Activated T-cell treated with anti-CD3 and anti-CD28 coated beads for 48 hours (primary cell): ENCODE data around the gene TRIP10.

ENCODE experiments used
- DNase-seq: peaks from one replicate; pipeline ENCODE4 v3.0.0-alpha.2; 2020; ENCODE audit warnings: low read depth

TRIP10 gene

DNA sequence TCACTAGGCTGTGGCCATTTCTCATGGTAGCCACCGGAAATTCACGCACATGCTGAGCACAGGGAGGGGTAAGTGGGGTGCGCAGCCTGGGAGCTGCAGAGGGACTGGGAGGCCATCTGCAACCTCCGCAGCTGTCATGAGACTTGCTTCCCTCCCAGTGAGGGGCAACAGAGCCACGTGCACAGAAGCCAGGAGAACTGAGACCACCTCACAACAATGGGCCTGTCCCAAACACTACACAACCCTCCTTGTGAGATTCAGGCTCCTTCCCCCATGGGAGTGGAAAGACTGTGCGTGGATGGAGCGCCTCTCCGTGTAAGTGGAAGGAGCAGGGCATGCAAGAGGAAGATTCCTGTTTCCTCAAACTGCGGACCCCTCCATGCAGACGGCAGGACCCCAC is 27.9 kb upstream of the TRIP10 start:
- no peak for DNase-seq

DNA sequence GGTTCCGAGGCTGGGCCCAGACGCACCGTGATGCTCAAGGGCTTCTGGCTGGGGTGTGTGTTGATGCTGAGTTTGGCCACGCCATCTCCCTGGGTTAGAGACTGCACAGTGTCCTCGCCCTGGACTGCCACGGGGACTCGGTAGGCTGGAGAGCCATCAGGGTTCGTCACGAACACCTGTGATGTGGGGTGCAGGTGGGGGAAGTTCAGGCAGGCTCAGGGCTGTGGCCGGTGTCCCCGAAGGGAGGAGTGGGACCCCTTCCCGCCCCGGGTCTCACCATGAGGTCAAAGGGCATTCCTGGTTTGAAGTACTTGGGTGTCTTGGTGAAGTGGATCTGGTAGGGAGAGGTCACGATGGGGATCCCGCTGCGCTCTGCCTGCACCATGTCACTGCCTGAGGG is 27.2 kb upstream of the TRIP10 start:
- no peak for DNase-seq

DNA sequence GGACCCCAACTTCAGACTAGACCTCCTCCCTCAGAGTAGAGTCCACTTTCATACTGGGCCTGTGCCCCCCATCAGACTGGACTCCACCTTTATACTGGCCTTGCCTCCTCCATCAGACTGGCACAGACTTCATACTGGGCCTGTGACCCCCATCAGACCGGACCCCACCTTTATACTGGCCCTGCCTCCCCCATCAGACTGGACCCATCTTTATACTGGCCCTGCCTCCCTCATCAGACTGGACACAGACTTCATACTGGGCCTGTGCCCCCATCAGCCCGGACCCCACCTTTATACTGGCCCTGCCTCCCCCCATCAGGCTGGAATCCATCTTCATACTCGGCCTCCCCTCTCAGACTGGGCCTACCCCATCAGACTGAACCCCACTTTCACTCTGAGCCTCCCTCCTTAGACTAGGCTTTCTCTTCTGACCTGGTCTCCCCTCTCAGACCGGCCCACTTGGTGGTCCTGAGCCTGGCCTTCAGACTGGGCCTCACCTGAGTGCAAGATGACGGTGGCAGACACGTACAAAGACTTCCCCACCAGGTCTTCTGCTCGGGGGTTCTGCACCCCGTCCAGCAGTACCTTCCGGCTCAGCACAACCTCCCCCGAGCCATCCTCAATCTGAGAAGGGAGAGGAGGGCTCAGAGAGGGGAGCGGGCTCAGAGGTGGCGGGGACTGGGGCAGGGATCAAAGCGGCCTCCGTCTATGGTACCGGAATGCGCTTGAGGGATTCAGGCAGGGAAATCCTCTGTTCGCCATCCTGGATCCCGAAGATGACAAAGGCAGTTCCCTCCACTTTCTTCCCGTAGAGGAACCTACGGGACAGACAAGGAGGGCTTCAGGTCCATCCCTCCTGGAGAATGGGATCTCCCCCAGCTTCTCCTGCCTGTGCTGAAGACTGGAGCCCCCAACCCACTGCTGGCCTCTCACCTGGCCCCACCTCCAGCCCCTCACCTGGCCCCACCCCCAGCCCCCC is 26.5 kb upstream of the TRIP10 start:
- DNase-seq, result no peak

DNA sequence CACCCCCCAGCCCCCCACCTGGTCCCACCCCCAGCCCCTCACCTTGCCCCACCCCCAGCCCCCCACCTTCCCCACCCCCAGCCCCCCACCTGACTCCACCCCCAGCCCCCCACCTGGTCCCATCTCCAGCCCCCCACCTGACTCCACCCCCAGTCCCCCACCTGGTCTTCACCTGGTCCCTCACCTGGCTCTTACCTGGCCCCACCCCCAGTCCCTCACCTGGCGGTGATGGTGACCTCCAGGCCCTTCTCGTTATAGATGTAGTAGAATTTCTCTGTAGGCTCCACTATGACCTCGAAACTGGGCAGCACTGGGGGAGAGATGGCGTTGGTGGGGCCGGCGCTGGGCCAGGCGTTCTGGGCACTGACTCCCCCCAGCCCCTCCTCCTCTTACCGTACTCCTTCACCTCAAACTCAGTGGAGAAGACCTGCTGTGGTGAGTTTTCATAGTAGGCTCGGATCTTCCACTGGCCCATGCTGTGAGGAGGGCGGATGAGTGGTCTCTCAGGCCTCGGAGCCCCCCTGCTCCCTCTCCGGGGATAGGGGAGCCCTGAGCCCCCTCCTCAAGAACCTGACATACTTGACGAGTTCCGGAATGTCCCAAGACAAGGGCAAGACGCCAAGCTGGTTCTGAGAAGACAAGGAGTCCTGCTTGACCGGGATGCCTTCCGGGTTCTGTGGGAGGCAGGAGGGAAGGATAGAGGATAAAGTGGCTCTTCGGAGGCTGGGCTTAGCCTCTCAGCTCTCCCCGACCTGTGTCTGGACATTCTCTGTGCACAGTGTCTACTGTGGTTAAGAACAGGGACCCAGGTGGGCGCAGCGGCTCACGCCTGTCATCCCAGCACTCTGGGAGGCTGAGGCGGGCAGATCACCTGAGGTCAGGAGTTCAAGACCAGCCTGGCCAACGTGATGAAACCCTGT is 25.4 kb upstream of the TRIP10 start:
- DNase-seq, result no peak

DNA sequence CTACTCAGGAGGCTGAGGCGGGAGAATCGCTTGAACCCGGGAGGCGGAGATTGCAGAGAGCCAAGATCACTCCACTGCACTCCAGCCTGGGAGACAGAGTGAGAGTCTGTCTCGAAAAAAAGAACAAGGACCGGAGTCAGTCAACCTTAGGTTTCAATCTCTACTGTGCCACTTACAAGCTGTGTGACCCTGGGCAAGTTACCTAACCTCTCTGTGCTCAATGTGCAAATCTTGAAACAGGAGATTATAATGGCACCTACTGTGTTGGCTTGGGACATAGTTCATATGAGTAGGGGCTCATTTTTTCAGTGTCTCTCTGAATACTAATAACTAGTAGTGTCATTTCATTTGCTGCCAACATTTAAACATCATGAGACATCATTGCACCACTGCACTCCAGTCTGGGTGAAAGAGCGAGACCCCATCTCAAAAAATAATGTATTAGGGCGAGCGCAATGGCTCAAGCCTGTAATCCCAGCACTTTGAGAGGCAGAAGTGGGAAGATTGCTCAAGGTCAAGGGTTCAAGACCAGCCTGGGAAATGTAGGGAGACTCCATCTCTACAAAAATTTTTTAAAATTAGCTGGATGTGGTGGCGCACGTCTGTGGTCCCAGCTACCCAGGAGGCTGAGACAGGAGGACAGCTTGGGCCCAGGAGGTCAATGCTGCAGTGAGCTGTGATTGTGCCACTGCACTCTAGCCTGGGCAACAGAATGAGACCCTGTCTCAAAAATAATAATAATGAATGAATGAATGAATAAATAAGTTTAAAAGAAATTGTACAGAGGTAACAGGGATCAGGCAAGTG is 24.5 kb upstream of the TRIP10 start:
- no peak for DNase-seq

DNA sequence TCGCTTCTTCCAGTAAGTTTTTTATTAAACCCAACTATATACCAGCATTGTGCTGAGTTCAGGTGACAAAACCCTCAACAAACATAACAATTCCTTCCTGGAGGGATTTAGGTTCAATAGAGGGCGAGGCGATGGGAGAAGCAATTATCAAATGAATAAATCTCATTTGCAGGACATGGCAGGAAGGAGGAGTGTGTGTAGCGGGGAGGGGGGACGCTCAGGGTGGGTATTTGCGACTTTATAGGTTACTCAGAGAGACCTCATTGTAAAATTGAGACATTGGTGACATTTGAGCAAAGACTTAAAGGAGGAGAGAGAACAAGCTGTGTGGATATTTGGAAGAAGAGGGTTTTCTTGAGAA is 22.9 kb upstream of the TRIP10 start:
- DNase-seq, result no peak

DNA sequence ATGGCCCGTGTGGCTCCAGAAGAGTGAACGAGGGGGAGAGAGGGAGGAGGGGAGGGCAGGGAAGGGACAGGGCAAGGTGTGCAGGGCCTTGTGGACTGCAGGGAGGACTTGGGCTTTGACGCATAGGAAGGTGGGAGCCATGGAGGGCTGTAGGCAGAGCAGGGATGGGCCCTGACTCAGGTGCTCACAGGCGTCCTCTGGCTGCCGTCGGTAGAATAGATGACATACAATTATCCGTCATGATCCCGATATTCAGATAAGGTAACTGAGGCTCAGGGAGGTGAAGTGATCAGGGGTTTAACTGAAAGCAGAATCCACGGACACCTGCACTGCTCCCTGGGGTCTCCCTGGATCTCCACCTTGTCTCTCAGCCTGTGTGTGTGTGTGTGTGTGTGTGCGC is 22.4 kb upstream of the TRIP10 start:
- no peak for DNase-seq

DNA sequence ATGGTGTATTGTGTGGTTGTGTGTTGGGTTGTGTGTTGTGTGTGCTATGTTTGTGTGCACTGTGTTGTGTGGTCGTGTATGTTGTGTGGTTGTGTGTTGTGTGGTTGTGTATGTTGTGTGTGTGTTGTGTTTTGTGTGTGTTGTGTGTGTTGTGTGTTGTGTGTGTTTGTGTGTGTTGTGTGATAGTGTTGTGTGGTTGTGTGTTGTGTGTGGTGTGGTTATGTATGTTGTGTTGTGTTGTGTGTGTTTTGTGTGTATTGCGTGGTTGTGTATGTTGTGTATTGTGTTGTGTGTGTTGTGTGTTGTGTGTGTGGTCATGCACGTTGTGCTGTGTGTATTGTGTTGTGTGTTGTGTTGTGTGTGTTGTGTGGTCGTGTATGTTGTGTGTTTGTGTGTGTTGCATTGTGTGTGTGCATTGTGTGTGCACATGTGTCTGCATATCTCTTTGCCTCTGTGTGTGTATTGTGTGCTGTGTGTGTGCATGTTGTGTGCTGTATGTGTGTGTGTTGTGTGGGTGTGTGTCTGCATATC is 22.0 kb upstream of the TRIP10 start:
- DNase-seq, result no peak

DNA sequence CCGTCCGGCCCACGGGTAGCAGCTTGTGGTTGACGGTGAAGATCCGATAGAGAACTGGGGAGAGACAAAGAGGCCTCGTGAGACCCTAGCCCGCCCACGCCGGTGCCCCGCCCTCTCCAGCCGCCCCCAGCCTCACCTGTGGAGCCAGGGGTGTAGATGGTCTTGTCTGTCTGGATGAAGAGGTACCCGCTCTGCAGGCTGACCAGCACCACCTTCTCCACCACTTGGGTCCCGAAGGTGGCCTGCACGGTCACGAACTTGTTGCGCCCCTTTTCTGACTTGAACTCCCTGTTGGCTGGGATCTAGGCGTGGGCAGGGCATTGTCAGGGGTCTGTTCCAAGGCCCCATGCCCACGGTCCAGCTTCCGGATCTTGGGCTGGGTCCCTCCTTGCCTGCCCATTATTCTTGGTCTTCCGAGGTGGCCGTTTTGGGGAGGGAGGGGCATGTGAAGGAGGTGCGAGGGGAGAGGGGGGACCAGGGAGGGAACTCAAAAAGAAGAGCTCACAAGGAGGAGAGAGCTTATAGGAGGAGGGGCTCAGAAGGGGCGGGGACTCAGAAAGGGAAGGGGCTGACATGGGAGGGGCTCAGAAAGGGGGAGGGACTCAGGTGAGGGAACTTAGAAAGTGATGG is 21.3 kb upstream of the TRIP10 start:
- DNase-seq, result no peak

DNA sequence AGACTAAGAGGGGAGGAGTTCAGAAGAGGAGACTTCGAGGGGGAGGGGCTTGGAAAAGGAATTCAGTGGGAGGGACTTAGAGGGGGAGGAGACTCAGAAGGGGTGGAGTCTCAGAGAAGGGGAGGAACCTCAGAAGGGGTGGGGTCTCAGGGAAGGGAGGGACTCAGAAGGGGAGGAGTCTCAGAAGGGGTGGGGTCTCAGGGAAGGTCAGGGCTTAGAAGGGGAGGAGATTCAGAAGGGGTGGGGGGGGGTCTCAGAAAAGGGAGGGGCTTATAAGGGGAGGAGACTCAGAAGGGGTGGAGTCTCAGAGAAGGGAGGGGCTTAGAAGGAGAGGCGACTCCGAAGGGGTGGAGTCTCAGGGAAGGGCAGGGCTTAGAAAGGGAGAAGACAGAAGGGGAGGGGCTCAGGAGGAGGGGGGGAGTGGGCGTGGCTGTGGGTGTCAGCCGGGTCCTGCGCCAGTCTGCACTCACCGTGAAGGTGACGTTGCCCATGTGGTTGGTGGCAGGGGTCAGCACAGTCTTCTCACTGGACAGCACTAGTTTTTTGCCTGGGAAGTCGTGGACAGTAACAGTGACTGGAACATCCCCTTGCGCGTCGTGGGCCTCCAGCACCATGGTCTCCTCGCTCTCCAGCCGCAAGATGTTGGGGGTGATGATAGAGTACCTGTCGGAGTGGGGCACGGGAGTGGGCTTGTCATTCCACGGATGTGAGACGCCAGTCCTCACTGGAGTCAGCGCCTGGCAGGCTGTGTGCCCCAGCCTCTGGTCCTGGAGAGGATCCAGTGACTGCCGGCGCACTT is 20.5 kb upstream of the TRIP10 start:
- peak; percentile 12 for DNase-seq

DNA sequence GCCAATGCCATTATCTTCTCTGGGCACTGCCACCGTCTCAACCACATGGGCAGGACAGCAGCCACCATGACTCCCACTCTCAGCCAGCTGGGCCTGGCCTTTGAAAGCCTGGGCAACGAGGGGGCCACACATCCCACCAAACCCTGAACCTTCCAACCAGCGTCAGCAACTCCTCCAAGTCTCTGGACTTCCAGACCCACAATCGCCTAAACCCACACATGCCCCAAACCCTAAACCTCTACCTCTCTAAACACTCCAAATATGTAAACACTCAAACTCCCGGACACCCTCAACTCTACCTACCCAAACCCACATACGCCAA is 20.0 kb upstream of the TRIP10 start:
- no peak for DNase-seq

DNA sequence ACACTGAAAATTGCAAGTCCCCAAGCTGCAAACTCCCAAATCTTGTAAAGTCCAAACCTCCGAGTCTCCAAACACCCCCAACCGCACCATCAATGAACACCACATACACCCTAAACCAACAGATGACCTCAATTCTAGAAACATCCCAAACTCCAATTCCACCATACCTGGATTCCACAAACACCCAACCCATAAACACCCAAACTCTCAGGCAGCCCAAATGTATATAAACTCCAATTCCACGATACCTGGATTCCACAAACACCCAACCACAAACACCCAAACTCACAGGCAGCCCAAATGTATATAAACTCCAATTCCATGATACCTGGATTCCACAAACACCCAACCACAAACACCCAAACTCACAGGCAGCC is 19.5 kb upstream of the TRIP10 start:
- no peak for DNase-seq

DNA sequence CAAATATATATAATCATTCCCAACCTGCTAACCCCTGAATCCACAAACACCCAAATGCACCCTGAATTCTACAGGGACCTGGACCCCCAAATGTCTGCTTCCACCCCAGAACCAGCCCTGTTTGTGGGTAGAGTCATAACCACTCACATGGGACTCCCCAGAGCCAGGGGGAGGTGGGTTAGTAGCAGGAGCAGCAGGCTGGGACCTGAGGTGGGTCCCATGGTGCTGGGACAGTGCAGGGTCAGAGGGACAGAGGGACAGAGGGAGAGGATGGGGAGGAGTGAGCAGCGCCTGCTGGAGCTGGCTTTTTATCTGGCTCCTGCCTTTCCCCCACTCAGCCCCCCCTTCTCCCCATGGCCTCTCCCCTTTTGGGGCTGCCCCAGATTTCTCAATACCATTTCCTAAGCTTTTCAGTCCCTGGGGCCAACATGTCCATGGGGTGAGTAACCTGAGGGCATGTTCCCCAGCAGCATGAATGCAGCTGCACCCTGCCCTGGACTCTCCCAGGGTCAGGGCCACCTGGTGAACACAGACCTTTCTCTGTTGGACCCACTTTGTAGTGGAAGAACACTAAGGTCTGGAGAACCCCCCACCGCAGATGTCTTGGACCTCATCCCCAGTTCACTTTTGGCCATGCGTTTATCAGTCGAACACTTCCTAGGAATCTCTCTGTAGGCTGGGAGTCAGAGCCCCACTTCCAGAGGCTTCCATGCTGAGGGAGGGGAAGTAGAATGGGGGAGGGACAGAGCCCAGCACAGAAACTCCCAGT is 18.9 kb upstream of the TRIP10 start, which contains the start of gene C3:
C3 (minus strand) TSS at position 282 of the 769 bp plus-strand sequence; CDS start at position 221, 61 bp downstream.
- no peak for DNase-seq

DNA sequence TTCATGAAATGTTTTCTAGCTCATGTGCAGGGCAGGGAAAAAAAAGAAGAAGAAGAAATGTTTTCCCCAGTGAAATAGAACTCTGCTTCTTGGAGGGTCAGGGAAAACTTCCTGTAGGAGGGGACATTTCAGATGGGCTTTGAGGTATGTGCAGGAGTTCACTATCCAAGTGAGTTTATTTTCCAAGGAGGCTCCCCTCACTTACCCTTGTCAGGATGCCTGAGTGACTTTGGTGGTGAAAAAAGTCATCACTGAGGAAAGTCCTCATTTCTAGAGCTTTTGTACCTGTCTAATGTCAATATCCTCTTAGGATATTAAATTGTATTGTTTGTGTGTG is 18.4 kb upstream of the TRIP10 start:
- DNase-seq, result no peak

DNA sequence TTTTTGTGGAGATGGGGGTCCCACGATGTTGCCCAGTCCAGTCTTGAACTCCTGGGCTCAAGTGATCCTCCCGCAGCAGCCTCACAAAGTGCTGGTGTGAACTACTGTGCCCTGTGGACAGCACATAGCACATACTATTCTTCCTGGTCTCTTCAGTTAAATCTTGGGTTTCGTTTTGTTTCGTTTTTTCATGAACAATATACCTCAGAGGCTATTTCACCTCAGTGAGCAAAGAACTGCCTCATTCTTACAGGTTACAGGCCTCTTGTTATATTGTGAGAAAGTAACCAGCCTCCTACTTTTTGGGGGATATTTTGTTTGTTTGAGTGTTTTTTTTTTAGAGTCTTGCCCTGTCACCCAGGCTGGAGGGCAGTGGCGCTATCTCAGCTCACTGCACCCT is 17.7 kb upstream of the TRIP10 start:
- no peak for DNase-seq

DNA sequence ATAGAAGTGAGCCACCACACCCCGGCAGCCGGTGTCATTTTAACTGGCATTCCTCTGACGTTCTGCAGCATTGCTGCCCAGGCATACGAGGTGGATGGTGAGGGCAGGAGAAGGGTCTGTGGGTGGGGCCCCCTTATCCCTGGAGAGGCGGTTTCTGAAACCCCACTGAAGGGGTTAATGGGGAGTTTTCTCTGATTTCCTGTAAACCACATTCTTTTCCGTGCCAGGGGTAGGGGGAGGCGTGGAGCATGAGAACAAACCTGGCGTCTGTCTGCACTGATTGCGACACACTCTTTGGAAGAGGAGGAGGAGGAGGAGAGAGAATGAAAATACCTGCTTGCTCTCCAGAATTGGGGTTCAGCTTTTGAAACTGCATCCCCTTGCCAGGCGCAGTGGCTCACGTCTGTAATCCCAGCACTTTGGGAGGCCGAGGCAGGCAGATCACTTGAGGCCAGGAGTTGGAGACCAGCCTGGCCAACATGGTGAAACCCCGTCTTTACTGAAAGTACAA is 16.3 kb upstream of the TRIP10 start:
- DNase-seq, result no peak

DNA sequence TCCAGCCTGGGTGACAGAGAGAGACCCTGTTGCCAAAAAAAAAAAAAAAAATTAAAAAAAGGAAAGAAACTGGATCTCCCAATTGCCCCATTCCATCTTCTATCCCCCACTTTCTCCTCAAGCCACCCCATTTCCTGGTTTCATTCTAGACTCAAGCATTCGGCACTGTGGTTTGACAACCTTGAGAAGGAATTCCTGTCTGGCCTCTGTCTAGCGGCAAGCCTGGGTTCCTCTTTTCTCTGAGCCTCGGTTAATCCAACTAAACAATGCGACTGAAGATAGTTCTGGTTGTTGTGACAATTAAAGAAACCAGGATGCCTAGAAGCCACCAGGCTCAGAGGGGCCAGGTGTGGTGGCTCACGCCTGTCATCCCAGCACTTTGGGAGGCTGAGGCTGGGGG is 15.7 kb upstream of the TRIP10 start:
- no peak for DNase-seq

DNA sequence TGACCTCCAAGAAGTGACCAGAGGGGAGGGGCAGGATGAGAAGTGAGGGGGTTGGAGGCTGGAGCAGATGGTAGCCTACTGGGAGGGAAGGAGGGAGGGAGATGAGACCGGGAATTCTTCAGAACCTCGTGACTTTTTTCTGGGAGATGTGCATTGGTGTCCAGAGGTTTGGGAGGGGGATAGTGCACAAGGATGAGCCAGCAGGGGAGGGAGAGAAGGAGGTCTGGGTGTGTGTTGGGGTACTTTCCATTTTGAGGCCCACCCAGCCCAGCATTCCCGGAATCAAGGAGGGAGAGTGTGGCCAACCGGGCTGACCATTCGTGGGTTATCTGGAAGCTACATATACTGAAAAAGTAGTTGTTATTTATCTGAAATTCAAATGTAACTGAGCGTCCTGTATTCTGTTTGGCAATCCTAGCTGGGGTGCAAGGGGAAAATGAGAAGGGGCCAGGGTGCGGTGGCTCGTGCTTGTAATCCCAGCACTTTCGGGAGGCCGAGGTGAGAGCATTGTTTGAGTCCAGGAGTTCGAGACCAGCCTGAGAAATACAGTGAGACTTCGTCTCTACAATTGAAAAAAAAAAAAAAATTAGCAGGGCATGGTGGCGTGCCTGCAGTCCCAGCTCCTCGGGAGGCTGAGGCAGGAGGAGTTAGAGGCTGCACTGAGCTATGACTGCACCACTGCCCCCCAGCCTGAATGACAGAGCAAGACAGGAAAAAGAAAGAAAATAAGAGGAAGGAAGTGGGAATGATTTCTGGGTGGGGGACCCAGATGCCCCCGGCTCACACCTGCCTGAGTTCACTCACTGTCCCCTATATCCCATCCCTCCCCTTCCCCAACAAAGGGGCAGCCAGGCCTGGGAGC is 14.6 kb upstream of the TRIP10 start:
- no peak for DNase-seq
